ENCODE measurements around the gene TDRD1. TPM values are rescaled to one million over a fixed set of nuclear protein-coding genes. Genes with fewer than 3 reads are reported as not detected.

TDRD1 gene
- total and polyA plus RNA-seq, 2 donors (not counting 3 experiments of a cell fraction or from before 2014, with no cell fraction given): not detected

- Histone ChIP-seq H3K4me3 (replicated peaks in 1 of 3; ENCODE audit: insufficient read depth in 1 of 3, low read depth in 1 of 3, low read length in 3 of 3) (no peak overlapping the region), H3K4me1 (ENCODE audit: control insufficient read depth, extremely low read depth, insufficient read depth, low read length) (no peaks in the 10 kb centered on the region), H3K9me1 (replicated peaks; ENCODE audit: control insufficient read depth, extremely low read depth, insufficient read depth, low read length) (no peaks in the 10 kb centered on the region), H3K9ac (replicated peaks; ENCODE audit: extremely low read depth, insufficient read depth, low read length) (no peak overlapping the region), H3K4me2 (ENCODE audit: insufficient read depth, low read length) (no peak overlapping the region), H3K27ac (ENCODE audit: insufficient read depth, low read depth, low read length) (no peak overlapping the region), H2AFZ (ENCODE audit: low read depth, low read length) (no peak overlapping the region), H3K27me3 (ENCODE audit: control insufficient read depth in 2 of 2, insufficient read depth in 2 of 2, low read length in 2 of 2) (peaks cover 2 to 3% of the 10 kb centered on the region in 2 experiments), H3K36me3 (ENCODE audit: control insufficient read depth in 2 of 2, extremely low read depth in 1 of 2, insufficient read depth in 2 of 2, low read length in 2 of 2) (no peaks in the 10 kb centered on the region), H3K79me2 (ENCODE audit: control insufficient read depth, insufficient read depth, low read length) (no peaks in the 10 kb centered on the region), H3K9me3 (replicated peaks; ENCODE audit: control insufficient read depth, insufficient read depth, low read length) (no peaks in the 10 kb centered on the region), H4K20me1 (replicated peaks; ENCODE audit: control insufficient read depth, extremely low read depth, insufficient read depth, low read length) (no peaks in the 10 kb centered on the region)
- BruUV-seq (replicated peaks): no TSS peak
- dilution Hi-C loops (cut with MboI; ENCODE audit: extremely low pct_ligation_motif_present, low sequenced_read_pairs): no loop called here
- CTCF ChIA-PET: no interaction called here
- intact Hi-C loops (cut with micrococcal nuclease): no loop called here
- FAIRE-seq (no peak), DNase-seq (ENCODE audit: low read depth, low spot score) (no peak)
- TF ChIP-seq POLR2A (IDR thresholded peaks at IDR 0.05; ENCODE audit: low read depth, low read length): no peak
- TF ChIP-seq JUN (IDR thresholded peaks at IDR 0.05; ENCODE audit: borderline replicate concordance, insufficient read depth, insufficient read length, low read depth): no peak
- no peak for TF ChIP-seq MYC (IDR thresholded peaks at IDR 0.05; ENCODE audit: low read depth, low read length)
- TF ChIP-seq CTCF (IDR thresholded peaks at IDR 0.05; ENCODE audit: extremely low read depth in 1 of 2, insufficient read depth in 1 of 2, low read depth in 1 of 2, low read length in 2 of 2): no peak
- no peak for TF ChIP-seq GATA2 (IDR thresholded peaks at IDR 0.05; ENCODE audit: insufficient read depth, insufficient read length, low read depth, low read length)
- TF ChIP-seq EZH2 (IDR thresholded peaks at IDR 0.05; ENCODE audit: borderline replicate concordance, low read depth, low read length, severe bottlenecking): no peak
- TF ChIP-seq POLR2AphosphoS5 (IDR thresholded peaks at IDR 0.05; ENCODE audit: insufficient read depth, low read depth, low read length): no peak
- no peak for TF ChIP-seq FOS (IDR thresholded peaks at IDR 0.05; ENCODE audit: borderline replicate concordance, insufficient read depth, low read length)
- TF ChIP-seq MAX (IDR thresholded peaks at IDR 0.05; ENCODE audit: insufficient read depth, insufficient read length): no peak
- POLR2A ChIA-PET: no interaction called here
Observed at GRCh38 chr10:114207349-114207748, 28.2 kb downstream of the TDRD1 start.
